Upper lobe of left lung (tissue), 4 donors: ENCODE results near the gene GRID1.

Experiments used
- CTCF ChIP-seq, 6 experiments: fragments of 450-650 bp in 4 of 6; fragments of 200-600 bp in 2 of 6; sonication (generic) in 2 of 6; IDR thresholded peaks; one replicate each; pipeline ENCODE4 v1.5.1; 2016 to 2019; ENCODE audit warnings: antibody characterized with exemption in 6 of 6
- POLR2AphosphoS5 ChIP-seq, 2 donors: sonication (generic); formaldehyde crosslinking; IDR thresholded peaks; one replicate each; pipeline ENCODE4 v1.5.1; 2017; ENCODE audit warnings: antibody characterized with exemption in 2 of 2

DNA sequence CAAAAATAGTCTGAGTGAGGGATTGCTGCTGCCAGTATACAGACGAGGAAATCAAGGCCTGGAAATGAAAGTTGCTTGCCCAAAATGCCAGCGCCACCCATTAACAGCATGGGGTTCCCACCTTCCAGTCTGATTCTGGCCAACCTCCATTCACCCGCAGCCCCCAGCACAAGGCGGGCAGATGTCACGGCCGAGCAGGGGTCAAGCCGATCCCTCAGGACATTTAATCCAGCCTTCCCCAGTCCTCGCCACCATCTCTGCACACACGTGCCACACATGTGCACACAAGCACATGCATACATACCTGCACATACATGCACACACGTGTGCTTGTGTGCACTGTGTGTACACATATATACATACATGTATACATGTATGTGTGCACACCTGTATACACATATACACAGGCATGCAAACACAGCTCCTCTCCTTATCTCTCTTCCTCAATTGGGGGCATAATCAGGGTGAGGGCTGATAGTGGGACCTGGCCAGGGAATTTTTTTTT lies 122.9 kb downstream of the GRID1 start:
- TF ChIP-seq POLR2AphosphoS5 (IDR thresholded peaks at IDR 0.05) (no peak), CTCF (IDR thresholded peaks at IDR 0.05) (no peak)
